Amniotic epithelial cell (primary cell): ENCODE results near the gene BST2.
A peak's percentile ranks its signal among the peaks of the same experiment; 100 is the strongest.
"Not testable (repeated sequence)": the region's sequence is repeated elsewhere in the genome, so short reads cannot be mapped to it uniquely, and the experiment has no call there.

Experiments used
- DNase-seq: peaks from one replicate; pipeline ENCODE4 v3.0.0-alpha.2; 2010; ENCODE audit warnings: low read depth

The BST2 gene

GRCh38 chr19:17389957-17390664 is 15.3 kb downstream of the BST2 start:
- DNase-seq = no peak

DNA sequence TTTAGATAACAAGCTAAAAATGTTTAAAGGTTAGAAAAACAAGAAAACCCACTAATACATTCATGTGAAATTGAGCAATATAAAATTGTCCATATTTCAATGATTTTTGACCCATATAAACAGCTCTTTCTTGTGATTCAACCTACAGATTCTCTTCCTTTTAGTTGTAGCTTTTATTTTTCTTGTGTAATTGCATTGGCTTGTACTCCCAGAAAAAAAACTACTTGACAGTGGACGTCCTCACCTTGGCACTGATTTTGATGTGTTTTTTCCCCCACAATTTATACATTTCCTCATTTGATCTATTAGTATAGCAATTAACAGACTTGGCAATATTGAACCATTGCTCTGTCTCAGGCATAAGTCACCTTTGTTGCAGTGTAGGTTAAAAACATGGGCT is 16.1 kb downstream of the BST2 start:
- DNase-seq = no peak

- no peak for DNase-seq
Observed at GRCh38 chr19:17385878-17386611, 19.4 kb downstream of the BST2 start.

DNA sequence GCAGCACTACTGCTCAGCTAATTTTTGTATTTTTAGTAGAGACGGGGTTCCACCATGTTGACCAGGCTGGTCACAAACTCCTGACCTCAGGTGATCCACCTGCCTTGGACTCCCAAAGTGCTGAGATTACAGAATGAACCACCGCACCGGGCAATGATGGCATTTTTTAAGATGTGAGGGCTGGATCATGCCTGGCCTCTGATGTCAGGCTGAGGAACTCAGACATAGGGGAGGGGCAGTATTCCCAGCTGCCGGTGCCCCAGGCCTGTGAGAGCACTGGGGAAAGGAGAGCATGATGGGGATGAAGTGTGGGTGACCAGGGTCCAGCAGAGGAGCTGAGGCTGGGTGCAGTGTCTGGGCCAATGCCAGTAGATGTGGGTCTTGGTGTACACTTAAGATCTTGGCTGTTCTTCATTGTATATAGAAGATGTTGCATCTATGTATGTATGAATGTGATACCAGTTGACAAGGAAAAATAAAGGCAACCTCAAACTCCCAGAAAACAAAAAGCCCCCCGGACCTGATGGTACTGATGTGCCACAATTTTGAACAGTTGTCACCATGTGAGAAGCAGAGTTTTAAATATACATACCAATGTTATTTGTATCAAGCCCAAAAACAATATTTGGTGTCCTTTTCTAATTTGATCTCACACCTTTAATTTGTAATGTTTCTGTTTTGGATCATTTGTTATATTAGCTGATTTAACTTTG is 24.8 kb downstream of the BST2 start:
- DNase-seq = no peak

GRCh38 chr19:17379221-17379631 is 26.2 kb downstream of the BST2 start:
- DNase-seq = no peak

DNA sequence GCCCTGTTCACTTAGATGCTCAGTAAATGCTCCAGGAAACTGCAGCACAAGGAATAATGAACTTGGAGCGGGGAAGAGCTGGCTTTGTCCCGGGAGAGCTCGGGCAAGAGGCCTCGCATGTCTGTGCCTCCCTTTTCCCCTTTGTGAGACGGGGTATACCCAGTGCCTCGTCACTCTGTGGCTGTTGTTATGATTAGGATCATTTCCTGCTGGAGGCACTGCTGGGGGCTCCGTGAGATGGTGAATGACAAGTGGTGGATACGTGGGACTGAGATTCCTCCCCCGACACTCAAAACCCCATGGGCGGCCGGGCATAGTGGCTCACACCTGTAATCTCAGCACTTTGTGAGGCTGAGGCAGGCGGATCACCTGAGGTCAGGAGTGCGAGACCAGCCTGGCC is 27.2 kb downstream of the BST2 start:
- DNase-seq = no peak

GRCh38 chr19:17376935-17377600 is 28.4 kb downstream of the BST2 start, which contains the start of gene PLVAP:
Gene PLVAP (minus strand): TSS chr19:17377342. CDS start chr19:17377288, 54 bp downstream.
- DNase-seq = no peak

GRCh38 chr19:17370026-17370587 is 35.3 kb downstream of the BST2 start:
- DNase-seq = peak; percentile 67

DNA sequence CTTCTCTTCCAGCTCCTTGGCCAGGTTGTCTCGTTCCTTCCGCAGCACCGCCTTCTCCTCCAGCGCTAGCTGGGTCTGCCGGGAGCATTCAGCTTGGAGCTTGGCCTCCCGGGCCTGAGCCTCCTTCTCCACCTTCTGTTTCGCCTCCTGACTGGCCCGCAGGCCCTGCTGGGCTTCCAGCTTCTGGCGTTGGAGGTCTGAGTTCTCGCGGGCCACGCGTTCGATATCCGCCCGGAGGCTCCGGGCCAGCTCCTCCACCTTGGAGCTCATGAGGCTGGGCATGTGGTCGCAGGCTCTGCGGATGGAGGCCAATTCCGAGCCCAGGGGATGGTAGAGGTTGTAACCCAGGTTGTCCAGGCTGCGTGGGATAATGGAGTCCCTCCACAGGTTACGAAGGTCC is 40.1 kb downstream of the BST2 start:
- DNase-seq = no peak

DNA sequence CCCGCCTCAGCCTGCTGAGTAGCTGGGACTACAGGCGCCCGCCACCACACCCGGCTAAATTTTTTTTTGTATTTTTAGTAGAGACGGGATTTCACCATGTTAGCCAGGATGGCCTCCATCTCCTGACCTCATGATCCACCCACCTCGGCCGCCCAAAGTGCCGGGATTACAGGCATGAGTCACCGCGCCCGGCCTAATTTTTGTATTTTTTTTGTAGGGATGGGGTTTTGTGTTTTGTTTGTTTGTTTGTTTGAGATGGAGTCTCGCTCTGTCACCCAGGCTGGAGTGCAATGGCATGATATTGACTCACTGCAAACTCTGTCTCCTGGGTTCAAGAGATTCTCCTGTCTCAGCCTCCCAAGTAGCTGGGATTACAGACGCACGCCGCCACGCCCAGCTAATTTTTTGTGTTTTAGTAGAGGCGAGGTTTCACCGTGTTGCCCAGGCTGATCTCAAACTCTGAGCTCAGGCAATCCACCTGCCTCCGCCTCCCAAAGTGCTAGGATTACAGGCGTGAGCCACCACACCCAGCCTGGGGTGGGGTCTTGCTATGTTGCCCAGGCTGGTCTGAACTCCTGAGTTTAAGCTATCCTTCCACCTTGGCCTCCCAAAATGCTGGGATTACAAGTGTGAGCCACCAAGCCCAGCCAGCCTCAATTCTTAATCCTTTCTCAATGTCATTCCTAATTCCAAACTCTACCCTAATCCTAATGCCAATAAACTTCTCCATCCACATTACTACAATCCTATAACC is 41.4 kb downstream of the BST2 start:
- not testable (repeated sequence) for DNase-seq

DNA sequence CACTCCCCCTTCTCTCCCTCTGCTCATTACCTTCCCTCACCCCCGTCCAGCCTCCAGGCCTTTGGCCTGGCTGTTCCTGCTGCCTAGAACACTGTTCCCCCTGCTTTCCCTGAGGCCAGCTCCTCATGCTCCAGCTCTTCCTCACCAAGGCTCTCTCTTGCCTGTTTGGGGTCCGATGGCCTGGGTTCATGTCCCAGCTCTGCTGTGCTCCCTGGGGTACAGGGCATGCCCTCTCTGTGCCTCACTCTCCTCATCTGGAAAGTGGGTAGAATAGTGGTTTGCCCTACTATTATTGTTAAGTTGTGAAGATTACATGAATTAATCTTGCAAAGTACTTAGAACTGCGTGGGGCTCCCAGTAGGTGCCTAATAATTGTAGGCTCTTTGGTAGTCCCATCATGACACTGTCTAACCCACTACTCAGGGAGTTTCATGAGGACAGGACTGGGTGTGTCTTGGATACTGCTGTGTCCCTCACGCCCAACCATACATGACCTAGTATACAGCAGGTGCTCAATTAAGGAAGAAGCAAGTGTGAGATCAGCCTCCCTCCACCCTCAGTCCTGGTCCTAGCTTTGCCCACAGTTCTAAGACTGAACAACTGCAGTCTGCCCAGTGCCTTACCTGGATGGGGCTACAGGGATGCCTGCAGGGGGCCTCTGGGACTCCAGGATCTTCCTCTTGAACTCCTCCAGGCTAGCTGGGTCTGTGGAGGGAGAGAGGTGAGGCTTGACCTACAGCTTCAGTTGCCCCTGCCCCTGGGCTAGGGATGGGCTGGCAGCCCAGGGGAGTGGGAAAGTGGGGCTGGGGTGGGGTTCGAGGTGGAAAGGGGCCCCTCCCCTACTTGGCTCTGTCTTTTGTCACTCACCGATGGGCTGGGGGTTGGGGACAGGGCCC is 45.3 kb downstream of the BST2 start:
- DNase-seq = no peak

- no peak for DNase-seq
Observed at GRCh38 chr19:17358395-17358794, 47.0 kb downstream of the BST2 start.

- DNase-seq = no peak
Observed at GRCh38 chr19:17357724-17358123, 47.7 kb downstream of the BST2 start.

GRCh38 chr19:17357078-17357666 is 48.3 kb downstream of the BST2 start:
- peak; percentile 25 for DNase-seq

GRCh38 chr19:17353386-17353785 is 52.0 kb downstream of the BST2 start:
- no peak for DNase-seq
